Transverse colon (tissue), 3 donors: ENCODE data around the gene EOLA2.

ENCODE experiments used
- EP300 ChIP-seq: sonication (generic); formaldehyde crosslinking; IDR thresholded peaks from one replicate; pipeline ENCODE4 v1.6.1; 2017; ENCODE audit warnings: antibody characterized with exemption, low read depth
- POLR2A ChIP-seq: fragments of 450-650 bp; IDR thresholded peaks from one replicate; pipeline ENCODE4 v1.6.1; 2016; ENCODE audit warnings: antibody characterized with exemption, mild to moderate bottlenecking, moderate library complexity
- TF ChIP-seq, protein P1 (sequence below), 5 experiments: fragments of 200-600 bp in 3 of 5; fragments of 450-650 bp in 2 of 5; sonication (generic) in 3 of 5; IDR thresholded peaks; 1 replicate in 2 of 5; 2 replicates in 3 of 5; pipeline ENCODE4 v1.5.1; 2016 to 2017; ENCODE audit warnings: antibody characterized with exemption in 5 of 5, inconsistent platforms in 3 of 5, mild to moderate bottlenecking in 2 of 5, moderate library complexity in 1 of 5

DNA sequence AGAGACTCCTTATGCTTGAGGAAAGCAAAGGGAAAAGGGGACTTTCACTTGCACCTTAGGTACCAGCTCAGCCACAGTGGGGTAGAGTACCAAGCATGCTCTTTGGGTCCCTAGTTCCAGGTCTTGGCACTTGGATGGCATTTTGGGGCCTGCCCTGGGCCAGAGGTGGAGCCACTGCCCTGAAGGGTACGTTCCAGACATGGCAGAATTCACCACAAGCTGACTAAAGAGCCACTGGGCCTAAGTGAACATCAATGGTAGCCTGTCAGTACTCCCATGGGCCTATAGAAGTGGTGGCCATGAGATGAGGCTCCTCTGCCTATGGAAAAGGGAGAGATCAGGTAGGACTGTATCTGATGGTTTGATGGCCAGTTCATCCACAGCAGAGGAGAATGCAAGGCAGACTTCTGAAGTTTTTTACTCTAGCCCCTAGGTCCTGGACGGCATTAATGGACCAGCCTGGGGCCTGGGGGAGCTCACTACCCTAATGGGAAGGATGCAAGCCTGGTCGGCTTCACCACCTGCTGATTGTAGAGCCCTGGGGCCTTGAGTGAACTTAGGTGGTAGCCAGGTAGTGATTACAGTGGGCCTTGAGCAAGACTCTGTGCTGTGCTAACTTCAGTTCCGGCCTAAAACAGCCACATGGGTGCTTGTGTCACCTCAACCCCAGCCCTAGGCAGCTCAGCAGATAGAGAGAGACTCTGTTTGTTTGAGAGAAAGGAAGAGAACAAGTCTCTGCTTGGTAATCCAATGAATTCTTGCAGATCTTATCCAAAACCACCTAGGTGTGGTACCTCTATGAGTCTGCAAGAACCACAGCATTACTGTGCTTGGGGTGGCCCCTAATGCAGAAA, 28.7 kb downstream of the EOLA2 start:
- TF ChIP-seq, protein P1, sequence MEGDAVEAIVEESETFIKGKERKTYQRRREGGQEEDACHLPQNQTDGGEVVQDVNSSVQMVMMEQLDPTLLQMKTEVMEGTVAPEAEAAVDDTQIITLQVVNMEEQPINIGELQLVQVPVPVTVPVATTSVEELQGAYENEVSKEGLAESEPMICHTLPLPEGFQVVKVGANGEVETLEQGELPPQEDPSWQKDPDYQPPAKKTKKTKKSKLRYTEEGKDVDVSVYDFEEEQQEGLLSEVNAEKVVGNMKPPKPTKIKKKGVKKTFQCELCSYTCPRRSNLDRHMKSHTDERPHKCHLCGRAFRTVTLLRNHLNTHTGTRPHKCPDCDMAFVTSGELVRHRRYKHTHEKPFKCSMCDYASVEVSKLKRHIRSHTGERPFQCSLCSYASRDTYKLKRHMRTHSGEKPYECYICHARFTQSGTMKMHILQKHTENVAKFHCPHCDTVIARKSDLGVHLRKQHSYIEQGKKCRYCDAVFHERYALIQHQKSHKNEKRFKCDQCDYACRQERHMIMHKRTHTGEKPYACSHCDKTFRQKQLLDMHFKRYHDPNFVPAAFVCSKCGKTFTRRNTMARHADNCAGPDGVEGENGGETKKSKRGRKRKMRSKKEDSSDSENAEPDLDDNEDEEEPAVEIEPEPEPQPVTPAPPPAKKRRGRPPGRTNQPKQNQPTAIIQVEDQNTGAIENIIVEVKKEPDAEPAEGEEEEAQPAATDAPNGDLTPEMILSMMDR (IDR thresholded peaks at IDR 0.05): no peak
- TF ChIP-seq EP300 (no peak), POLR2A (no peak)
